ENCODE measurements around the gene NALCN. TPM values are rescaled to one million over a fixed set of nuclear protein-coding genes. Genes with fewer than 3 reads are reported as not detected.
A peak's percentile ranks its signal among the peaks of the same experiment; 100 is the strongest.

Gene NALCN
- total RNA-seq: 1 to 10 TPM; 1.4 to 8.3 (median 2.3) TPM
- 1 to 10 TPM; 2.2 to 5.7 (median 5.6) TPM for polyA plus RNA-seq
- long read RNA-seq, donor 1: 0 reads
- long read RNA-seq, donor 2: 0 reads
- long read RNA-seq, donor 3: 0 reads
- long read RNA-seq, donor 4: 0 reads
- long read RNA-seq, donor 5, full-length matches to known transcripts: 1 of 1 reads
- long read RNA-seq, donor 5, partial matches to known transcripts: 0 of 1 reads
- long read RNA-seq, donor 5, other reads (novel, unspliced or antisense): 0 of 1 reads
- long read RNA-seq, donor 6, partial matches to known transcripts: 1 of 3 reads
- long read RNA-seq, donor 6, other reads (novel, unspliced or antisense): 2 of 3 reads
- long read RNA-seq, donor 7: 0 reads
- long read RNA-seq, donor 8: 0 reads
- long read RNA-seq, donor 9: 0 reads
- long read RNA-seq, donor 10: 0 reads

DNA sequence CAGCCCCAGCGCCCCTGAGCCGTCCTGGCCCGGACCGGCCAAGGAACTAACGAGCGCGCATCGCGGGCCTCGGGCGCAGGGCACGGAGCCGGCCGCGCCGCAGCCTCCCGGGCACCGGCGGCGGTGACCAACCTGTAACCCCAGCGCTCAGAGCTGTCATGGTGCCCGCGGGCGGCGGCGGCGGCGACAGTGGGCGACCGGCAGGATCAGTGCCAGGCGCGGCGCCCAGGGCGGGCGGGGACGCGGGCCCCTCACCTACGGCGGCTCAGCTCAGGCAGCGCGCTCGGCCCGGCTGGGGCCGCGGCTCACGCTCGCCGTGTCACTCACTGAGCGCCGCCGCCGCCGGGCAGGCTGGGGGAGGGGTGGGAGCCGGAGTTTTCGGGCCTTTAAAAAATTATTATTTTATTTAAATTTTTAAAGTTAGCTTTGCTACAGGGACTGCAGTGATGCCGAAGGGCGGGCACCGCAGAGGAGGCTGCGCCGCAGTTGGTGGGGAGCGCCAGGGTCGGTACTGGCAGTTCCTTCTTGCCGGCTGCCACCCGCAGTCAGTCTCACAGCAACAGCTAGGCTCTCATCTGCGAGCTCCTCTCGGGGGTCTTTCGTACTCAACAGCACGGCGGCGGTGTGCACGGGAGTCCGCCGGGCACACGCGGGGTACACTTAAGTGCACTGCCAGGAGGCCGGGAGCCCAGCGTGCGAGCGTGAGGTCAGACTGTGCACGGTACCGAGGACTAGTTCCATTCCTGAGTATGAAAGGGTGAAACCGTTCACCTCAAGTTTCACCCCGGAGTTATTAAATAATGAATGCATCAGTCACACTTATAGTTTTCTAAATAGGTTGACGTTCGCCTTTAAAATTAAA lies at the start of gene NALCN:
Gene NALCN, minus strand, starts transcription at position 328 of the 862 bp plus-strand sequence. CDS start 17,382 bp downstream, outside the sequence.
- Histone ChIP-seq H3K36me3 (replicated peaks in 1 of 2) (no peaks in the 10 kb centered on the region), H3K9me3 (replicated peaks in 1 of 3) (no peaks in the 10 kb centered on the region), H3K27ac (peak within 1 kb of the TSS in 2 of 5 donors; percentile 66 to 84), H3K4me3 (peak within 1 kb of the TSS in 2 of 4 donors; percentile 26 to 77), H3K27me3 (peaks cover 4% of the 10 kb centered on the region), H3K4me1 (replicated peaks in 1 of 2) (peaks cover 0 to 5% of the 10 kb centered on the region in 2 donors)
- intact Hi-C loops (cut with DNase I): no loop called here
- TF ChIP-seq, protein P1, sequence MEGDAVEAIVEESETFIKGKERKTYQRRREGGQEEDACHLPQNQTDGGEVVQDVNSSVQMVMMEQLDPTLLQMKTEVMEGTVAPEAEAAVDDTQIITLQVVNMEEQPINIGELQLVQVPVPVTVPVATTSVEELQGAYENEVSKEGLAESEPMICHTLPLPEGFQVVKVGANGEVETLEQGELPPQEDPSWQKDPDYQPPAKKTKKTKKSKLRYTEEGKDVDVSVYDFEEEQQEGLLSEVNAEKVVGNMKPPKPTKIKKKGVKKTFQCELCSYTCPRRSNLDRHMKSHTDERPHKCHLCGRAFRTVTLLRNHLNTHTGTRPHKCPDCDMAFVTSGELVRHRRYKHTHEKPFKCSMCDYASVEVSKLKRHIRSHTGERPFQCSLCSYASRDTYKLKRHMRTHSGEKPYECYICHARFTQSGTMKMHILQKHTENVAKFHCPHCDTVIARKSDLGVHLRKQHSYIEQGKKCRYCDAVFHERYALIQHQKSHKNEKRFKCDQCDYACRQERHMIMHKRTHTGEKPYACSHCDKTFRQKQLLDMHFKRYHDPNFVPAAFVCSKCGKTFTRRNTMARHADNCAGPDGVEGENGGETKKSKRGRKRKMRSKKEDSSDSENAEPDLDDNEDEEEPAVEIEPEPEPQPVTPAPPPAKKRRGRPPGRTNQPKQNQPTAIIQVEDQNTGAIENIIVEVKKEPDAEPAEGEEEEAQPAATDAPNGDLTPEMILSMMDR (IDR thresholded peaks at IDR 0.05): no peak
- TF ChIP-seq POLR2A (IDR thresholded peaks at IDR 0.05): no peak
- 2 to 6% (median 4%) methylated on average over 13 to 85 of the region's 85 CpGs for WGBS, 4 donors
- peak in 5 of 7 donors; percentile 3 to 54 (median 25) for DNase-seq

DNA sequence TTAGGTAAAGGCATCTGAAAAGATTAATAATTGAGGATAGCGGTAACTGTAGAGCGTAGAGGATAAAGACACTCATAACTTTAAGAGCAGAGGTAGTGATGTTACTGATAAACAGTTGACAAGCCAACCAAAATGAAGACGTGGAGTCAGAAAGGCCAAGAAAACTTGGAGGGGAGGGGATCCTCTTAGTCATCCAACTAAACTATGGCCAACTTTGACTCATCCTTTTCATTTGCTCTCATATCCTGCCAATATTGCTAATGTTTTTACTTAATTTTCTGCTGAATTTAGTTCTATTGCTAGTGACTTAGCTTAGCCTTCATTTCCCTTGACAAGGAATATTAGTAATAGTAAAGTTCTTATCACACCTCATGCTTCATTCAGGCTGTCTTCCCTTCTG lies 49.6 kb upstream of the NALCN start:
- H3K4me1 ChIP-seq (replicated peaks in 1 of 2): no peaks in the 10 kb centered on the region
- no peak overlapping the region for H3K27ac ChIP-seq
- no peak overlapping the region for H3K4me3 ChIP-seq
- 68 to 82% (median 75%) methylated on average over 3 of the region's 3 CpGs for WGBS, 4 donors
- H3K9me3 ChIP-seq (replicated peaks in 1 of 3): no peaks in the 10 kb centered on the region
- TF ChIP-seq, protein P1 (IDR thresholded peaks at IDR 0.05): no peak
- no peak for TF ChIP-seq POLR2A (IDR thresholded peaks at IDR 0.05)
- H3K36me3 ChIP-seq (replicated peaks in 1 of 2): no peaks in the 10 kb centered on the region
- DNase-seq: no peak
- no peaks in the 10 kb centered on the region for H3K27me3 ChIP-seq
- intact Hi-C loops (cut with DNase I): no loop called here

DNA sequence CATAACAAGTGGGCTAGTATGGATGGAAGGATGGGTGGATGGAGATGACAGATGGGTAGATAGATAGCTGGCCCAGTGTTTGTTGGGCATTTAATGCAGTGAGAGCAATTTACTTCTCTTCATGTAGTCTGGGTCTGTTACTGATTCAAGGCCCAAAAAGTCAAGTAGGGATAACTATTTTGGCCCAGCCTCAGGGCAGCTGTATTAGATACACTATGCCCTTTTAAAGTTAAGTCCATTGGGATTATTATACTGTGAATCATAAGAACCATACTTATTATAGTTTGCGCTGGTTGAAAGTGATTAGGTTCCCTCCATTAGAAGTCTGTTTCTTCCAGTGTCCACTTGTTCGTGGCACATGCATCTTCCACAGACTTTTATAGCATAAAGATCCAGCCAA lies 40.9 kb upstream of the NALCN start:
- DNase-seq: no peak
- H3K4me3 ChIP-seq: no peak overlapping the region
- no peaks in the 10 kb centered on the region for H3K27me3 ChIP-seq
- no peaks in the 10 kb centered on the region for H3K4me1 ChIP-seq (replicated peaks in 1 of 2)
- H3K27ac ChIP-seq: no peak overlapping the region
- WGBS, 4 donors: 84 to 94% (median 91%) methylated on average over 2 of the region's 2 CpGs
- no peaks in the 10 kb centered on the region for H3K9me3 ChIP-seq (replicated peaks in 1 of 3)
- no peak for TF ChIP-seq POLR2A (IDR thresholded peaks at IDR 0.05)
- TF ChIP-seq, protein P1 (IDR thresholded peaks at IDR 0.05): no peak
- intact Hi-C loops (cut with DNase I): loop anchor here in 1 of 2 donors (10.0 kb wide), 1 partner anchor 312 kb away; no protein-coding TSS in a partner anchor
- H3K36me3 ChIP-seq (replicated peaks in 1 of 2): no peaks in the 10 kb centered on the region

DNA sequence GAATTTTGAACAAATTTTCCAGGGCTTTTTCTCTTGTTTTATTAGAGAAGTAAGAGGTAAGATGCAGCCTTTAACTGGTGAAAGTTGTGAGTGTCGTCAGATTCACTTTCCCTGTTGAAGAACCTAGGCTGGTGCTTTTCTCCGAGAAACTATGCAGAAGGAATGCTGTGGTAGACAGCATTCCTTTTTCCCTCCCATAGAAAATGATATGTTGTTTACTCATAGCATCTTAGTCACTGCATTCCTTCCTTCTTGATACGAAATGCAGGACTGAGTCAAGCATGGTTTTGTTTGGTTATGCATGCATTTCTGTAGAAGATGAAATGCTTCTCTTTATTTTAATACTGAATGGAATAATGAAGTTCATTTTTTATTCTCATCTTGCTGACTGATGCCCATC lies 39.6 kb upstream of the NALCN start:
- no peak for TF ChIP-seq POLR2A (IDR thresholded peaks at IDR 0.05)
- TF ChIP-seq, protein P1 (IDR thresholded peaks at IDR 0.05): no peak
- no peak overlapping the region for H3K4me3 ChIP-seq
- WGBS, 4 donors: 27 to 48% (median 39%) methylated on average over 3 of the region's 3 CpGs
- intact Hi-C loops (cut with DNase I): loop anchor here in 1 of 2 donors (10.0 kb wide), 1 partner anchor 311 kb away; no protein-coding TSS in a partner anchor
- no peak for DNase-seq
- no peaks in the 10 kb centered on the region for H3K27me3 ChIP-seq
- H3K4me1 ChIP-seq (replicated peaks in 1 of 2): peaks cover 0 to under 1% of the 10 kb centered on the region in 2 donors
- H3K9me3 ChIP-seq (replicated peaks in 1 of 3): no peaks in the 10 kb centered on the region
- no peaks in the 10 kb centered on the region for H3K36me3 ChIP-seq (replicated peaks in 1 of 2)
- no peak overlapping the region for H3K27ac ChIP-seq

Measured in adrenal gland (tissue), 19 donors.